Lung (tissue), 12 donors: ENCODE results near the gene RNF13. TPM values are rescaled to one million over a fixed set of nuclear protein-coding genes. Genes with fewer than 3 reads are reported as not detected.
A peak's percentile ranks its signal among the peaks of the same experiment; 100 is the strongest.
"Not testable (repeated sequence)": the region's sequence is repeated elsewhere in the genome, so short reads cannot be mapped to it uniquely, and the experiment has no call there.

Experiments
- ATAC-seq: fragments of 200-7000 bp; cut with Tn5 transposase; one replicate; pipeline ENCODE4 v1.9.1; 2020; ENCODE audit warnings: moderate number of reproducible peaks; ENCODE audit not compliant: insufficient read depth, low FRiP score
- DNase-seq, 3 donors: peaks; one replicate each; pipeline ENCODE4 v3.0.0-alpha.2; 2013 to 2017
- H3K27ac ChIP-seq, 2 donors: one replicate each; pipeline ENCODE4 v1.5.1; 2013; ENCODE audit warnings: mild to moderate bottlenecking in 2 of 2, moderate library complexity in 2 of 2, control low read depth in 1 of 2, inconsistent platforms in 1 of 2, low read depth in 1 of 2, low read length in 1 of 2
- H3K27me3 ChIP-seq, 3 donors: one replicate each; pipeline ENCODE4 v1.5.1; 2013; ENCODE audit warnings: low read length in 2 of 3; ENCODE audit not compliant: control insufficient read depth in 3 of 3, insufficient read depth in 3 of 3
- H3K36me3 ChIP-seq, 4 donors: one replicate each; pipeline ENCODE4 v1.5.1; 2013; ENCODE audit warnings: low read length in 4 of 4, mild to moderate bottlenecking in 1 of 4, moderate library complexity in 1 of 4; ENCODE audit not compliant: control insufficient read depth in 4 of 4, insufficient read depth in 4 of 4
- H3K4me1 ChIP-seq, 5 donors: one replicate each; pipeline ENCODE4 v1.5.1; 2013; ENCODE audit warnings: low read length in 5 of 5, mild to moderate bottlenecking in 2 of 5, moderate library complexity in 1 of 5; ENCODE audit not compliant: control insufficient read depth in 5 of 5, insufficient read depth in 5 of 5
- H3K4me3 ChIP-seq: one replicate; pipeline ENCODE4 v1.5.1; 2013; ENCODE audit warnings: mild to moderate bottlenecking, control low read depth, moderate library complexity
- H3K9ac ChIP-seq, 2 donors: one replicate each; pipeline ENCODE4 v1.5.1; 2013; ENCODE audit warnings: low read length in 2 of 2, control low read depth in 1 of 2; ENCODE audit not compliant: insufficient read depth in 1 of 2
- H3K9me3 ChIP-seq, 4 donors: one replicate each; pipeline ENCODE4 v1.5.1; 2013; ENCODE audit warnings: low read length in 3 of 4, mild to moderate bottlenecking in 1 of 4, moderate library complexity in 1 of 4; ENCODE audit not compliant: control insufficient read depth in 4 of 4, insufficient read depth in 3 of 4
- CTCF ChIP-seq: IDR thresholded peaks from 2 replicates; pipeline ENCODE4 v1.5.1; 2012; ENCODE audit warnings: mild to moderate bottlenecking; ENCODE audit errors: control extremely low read depth, extremely low read depth
- WGBS, 2 donors: extraction: QIAGEN DNeasy Blood & Tissue Kit; methylation state at CpG; one replicate each; pipeline ENCODE4 v1.1.7; 2013; 5-methylcytosine and 5-hydroxymethylcytosine counted together
- polyA plus RNA-seq, 2 donors: library from polyadenylated mRNA; stranded (reverse); fragments of 200-250 nt; gene quantifications; one replicate each; pipeline ENCODE4 v1.2.1, GENCODE V29; 2013
- total RNA-seq, 2 donors: library from RNA; depleted of rRNA in 1 of 2; stranded (reverse); fragments of >200 nt in 1 of 2; gene quantifications; one replicate each; pipeline ENCODE4 v1.2.1, GENCODE V29; 2014 to 2021
- donor health status: control.
- donor health status: control.
- donor health status: Bipolar disorder and iron deficiency.
- donor health status: healthy.
- donor health status: DM: yes; HTN: yes; CAD: no.

The RNF13 gene
- total and polyA plus RNA-seq, 4 donors: 56.2 to 170 (median 96.7) TPM

DNA sequence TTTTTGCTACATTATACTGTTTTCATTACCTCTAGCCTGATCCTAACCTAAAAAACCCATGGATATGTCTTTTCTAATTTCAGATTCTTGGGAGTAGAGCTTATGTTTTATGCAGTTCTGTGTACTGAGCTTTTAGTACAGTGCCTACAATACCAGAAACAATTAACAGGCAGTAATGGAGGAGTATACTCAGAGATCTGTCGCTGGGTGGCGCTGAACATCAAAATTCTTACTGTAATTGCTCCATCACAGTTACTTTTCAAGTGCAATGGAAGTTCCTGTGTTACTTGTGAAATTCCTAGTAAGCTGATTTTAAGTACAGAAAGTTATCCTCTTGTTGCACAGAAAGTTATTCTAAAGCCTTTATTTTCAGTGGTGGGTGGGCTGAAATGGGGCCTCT is 66.9 kb downstream of the RNF13 start:
- Histone ChIP-seq H3K4me3 (no peak overlapping the region), H3K9me3 (peaks cover 0 to 6% (median 3%) of the 10 kb centered on the region in 4 donors), H3K4me1 (peaks cover 0 to 14% (median 0%) of the 10 kb centered on the region in 5 donors), H3K9ac (no peak overlapping the region), H3K27ac (no peak overlapping the region), H3K27me3 (no peaks in the 10 kb centered on the region), H3K36me3 (peaks cover 0 to 4% (median 1%) of the 10 kb centered on the region in 4 donors)
- TF ChIP-seq CTCF: no peak
- WGBS, 2 donors: 12 to 24% methylated on average over 2 of the region's 2 CpGs
- no peak for ATAC-seq
- peak; percentile 75 to 88 (median 83) for DNase-seq

DNA sequence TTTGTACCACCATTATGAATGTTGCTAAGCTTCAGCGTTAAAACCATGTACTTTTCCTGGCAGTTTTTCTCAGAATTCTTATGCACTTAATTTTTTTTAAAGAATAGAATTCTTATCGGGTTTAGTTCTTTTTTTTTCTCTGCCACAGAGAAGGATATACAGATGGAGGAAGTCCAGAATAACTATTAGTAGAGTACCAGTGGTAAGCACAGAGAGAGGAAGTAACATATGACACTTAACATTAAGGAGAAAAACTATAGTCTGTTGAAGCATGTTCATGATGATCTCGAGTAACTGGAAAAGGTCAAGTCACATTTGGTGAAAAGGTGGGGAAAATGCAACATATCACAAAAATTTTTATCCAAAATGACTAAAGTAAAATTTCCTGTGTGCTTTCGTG is 68.9 kb downstream of the RNF13 start:
- Histone ChIP-seq H3K36me3 (peaks cover 0 to 4% (median 1%) of the 10 kb centered on the region in 4 donors), H3K9ac (no peak overlapping the region), H3K4me3 (no peak overlapping the region), H3K27ac (no peak overlapping the region), H3K4me1 (peaks cover 0 to 13% (median 0%) of the 10 kb centered on the region in 5 donors), H3K27me3 (no peaks in the 10 kb centered on the region), H3K9me3 (peaks cover 0 to 6% (median 3%) of the 10 kb centered on the region in 4 donors)
- DNase-seq (no peak), ATAC-seq (no peak)
- no peak for TF ChIP-seq CTCF
- WGBS, 2 donors: 27 to 53% methylated on average over 4 of the region's 4 CpGs

DNA sequence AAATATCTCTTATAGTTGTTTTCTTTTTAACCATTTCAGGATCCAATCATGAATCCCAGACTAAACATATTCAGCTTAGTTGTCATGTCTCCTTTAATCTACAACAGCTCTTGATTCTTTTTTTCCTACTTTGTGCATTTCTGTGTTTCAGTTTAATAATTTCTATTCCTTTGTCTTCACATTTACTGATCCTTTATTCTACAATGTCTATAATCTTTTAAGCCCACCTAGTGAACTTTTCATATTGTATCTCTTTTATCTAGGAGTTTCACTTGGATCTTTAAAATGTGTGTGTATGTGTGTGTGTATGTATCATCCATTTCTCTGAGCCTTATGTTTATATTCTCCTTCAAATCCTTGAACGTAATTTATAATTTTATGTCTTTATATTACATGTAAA is 70.1 kb downstream of the RNF13 start:
- H3K9ac ChIP-seq: no peak overlapping the region
- H3K4me1 ChIP-seq: peaks cover 0 to 6% (median 0%) of the 10 kb centered on the region in 5 donors
- 95 to 98% methylated on average over 1 of the region's 1 CpG for WGBS, 2 donors
- DNase-seq: no peak
- H3K9me3 ChIP-seq: peaks cover 0 to 6% (median 3%) of the 10 kb centered on the region in 4 donors
- no peak for ATAC-seq
- H3K27ac ChIP-seq: no peak overlapping the region
- no peak overlapping the region for H3K4me3 ChIP-seq
- H3K36me3 ChIP-seq: peaks cover 0 to 9% (median 2%) of the 10 kb centered on the region in 4 donors
- no peak for TF ChIP-seq CTCF
- H3K27me3 ChIP-seq: no peaks in the 10 kb centered on the region

DNA sequence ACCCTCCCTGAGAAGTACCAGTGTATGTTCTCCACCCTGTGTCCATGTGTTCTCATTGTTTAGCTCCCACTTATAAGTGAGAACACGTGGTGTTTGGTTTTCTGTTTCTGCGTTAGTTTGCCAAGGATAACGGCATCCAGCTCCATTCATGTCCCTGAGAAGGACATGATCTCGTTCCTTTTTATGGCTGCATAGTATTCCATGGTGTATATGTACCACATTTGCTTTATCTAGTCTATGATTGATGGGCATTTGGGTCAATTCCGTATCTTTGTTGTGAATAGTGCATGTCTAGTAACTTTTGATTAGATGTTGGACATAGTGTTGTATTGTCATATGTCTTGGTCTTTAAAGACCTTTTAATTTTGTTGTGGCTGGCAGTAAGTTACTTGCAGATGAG is 70.8 kb downstream of the RNF13 start:
- not testable (repeated sequence) for H3K27me3 ChIP-seq, H3K36me3 ChIP-seq, H3K4me3 ChIP-seq, H3K9ac ChIP-seq, ATAC-seq, H3K4me1 ChIP-seq, DNase-seq, H3K27ac ChIP-seq, H3K9me3 ChIP-seq
- 97 to 99% methylated on average over 5 of the region's 5 CpGs for WGBS, 2 donors

DNA sequence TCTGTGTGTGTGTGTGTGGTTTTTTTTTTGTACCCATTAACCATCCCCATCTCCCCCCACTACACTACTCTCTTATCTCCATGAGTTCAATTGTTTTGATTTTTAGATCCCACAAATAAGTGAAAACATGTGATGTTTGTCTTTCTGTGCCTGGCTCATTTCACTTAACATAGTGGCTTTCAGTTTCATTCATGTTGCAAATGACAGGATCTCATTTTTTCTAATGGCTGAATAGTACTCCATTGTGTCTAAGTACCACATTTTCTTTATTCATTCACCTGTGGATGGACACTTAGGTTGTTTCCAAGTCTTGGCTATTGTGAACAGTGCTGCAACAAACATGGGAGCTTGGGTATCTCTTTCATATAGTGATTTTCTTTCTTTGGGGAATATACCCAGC is 71.8 kb downstream of the RNF13 start:
- H3K9ac ChIP-seq, H3K36me3 ChIP-seq, DNase-seq, H3K27me3 ChIP-seq, ATAC-seq, H3K4me1 ChIP-seq, H3K27ac ChIP-seq, H3K4me3 ChIP-seq, H3K9me3 ChIP-seq: not testable (repeated sequence)
